GM21529 (cell line): ENCODE data around the gene ZNF26.
A peak's percentile ranks its signal among the peaks of the same experiment; 100 is the strongest.
"Not testable (repeated sequence)": the region's sequence is repeated elsewhere in the genome, so short reads cannot be mapped to it uniquely, and the experiment has no call there.

Experiments used
- ATAC-seq: cut with Tn5 transposase; IDR thresholded peaks from one replicate; pipeline ENCODE4 v1.9.1; 2021; ENCODE audit not compliant: unreplicated experiment

The ZNF26 gene, protein sequence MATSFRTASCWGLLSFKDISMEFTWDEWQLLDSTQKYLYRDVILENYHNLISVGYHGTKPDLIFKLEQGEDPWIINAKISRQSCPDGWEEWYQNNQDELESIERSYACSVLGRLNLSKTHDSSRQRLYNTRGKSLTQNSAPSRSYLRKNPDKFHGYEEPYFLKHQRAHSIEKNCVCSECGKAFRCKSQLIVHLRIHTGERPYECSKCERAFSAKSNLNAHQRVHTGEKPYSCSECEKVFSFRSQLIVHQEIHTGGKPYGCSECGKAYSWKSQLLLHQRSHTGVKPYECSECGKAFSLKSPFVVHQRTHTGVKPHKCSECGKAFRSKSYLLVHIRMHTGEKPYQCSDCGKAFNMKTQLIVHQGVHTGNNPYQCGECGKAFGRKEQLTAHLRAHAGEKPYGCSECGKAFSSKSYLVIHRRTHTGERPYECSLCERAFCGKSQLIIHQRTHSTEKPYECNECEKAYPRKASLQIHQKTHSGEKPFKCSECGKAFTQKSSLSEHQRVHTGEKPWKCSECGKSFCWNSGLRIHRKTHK

DNA sequence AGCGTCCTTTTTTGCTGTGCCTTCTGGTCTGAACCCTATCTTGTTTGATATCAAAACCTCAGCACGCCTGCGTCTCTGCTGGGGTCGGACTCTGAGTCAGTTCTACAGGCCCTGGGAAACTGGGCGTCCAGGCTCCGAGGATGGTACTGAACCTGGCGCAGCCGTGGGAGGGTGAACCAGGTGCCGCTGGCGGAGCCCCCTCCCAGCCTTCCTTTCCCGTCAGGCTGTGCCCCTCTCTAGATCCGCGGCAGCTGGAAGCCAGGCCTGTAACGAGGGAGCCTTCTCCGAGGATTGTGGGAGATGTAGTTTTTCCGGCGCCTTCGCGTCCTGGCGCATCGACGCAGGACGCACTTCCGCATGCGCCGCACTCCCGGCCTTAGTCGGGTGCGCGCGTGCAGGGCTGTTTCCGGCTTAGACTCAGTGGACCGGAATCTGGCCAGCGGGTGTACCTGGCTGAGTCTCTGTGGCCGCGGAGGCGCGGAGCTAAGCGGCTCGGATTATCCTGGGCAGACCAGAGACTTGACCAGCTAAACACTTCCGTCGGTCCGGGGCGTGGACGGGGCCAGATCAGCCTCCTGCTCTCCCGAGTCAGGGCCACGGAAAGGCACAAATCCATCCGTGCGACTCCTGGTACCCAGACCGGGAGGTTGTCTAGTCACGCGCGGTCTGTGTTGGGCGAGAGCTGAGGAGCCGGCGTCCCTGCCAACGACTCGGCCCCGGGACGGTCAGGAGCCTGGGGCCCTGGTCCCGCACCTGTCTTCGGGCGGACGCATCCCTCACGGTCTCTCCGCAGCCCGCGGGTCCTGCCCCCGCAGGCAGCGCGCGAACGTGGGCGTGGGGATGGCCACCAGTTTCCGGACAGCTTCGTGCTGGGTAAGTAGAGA, at the start of gene ZNF26:
TSS of gene ZNF26 (plus strand) at position 367 of the 884 bp plus-strand sequence. CDS start at position 841, 474 bp downstream.
- peak; percentile 99 for ATAC-seq

DNA sequence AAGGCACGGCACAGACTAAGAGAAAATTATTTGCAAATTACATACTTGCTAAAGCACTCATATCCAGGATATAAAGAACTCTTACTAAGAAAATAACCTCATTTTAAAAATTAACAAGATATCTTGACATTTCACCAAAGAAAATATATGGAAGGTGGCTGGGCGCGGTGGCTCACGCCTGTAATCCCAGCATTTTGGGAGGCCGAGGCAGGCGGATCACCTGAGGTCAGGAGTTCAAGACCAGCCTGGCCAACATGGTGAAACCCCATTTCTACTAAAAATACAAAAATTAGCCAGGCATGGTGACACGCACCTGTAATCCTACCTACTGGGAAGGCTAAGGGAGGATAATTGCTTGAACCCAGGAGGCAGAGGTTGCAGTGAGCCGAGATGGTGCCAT, 49.2 kb upstream of the ZNF26 start:
- not testable (repeated sequence) for ATAC-seq

DNA sequence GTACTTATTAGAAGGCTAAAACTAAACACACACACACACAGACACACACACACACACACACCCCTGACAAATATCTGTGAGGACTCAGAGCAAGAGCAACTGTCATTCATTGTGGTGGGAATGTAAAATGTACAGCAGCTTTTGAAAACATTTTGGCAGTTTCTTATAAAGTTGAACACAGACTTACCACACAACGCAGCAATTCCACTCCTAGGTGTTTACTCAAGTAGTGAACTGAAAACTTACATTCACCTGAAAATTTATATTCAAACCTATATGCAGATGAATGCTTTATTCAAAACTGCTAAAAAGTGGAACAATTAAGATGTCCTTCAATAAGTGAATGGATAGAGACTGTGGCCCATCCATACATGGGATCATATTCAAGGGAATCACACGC, 48.7 kb upstream of the ZNF26 start:
- ATAC-seq: no peak

GRCh38 chr12:132938807-132939206, 47.4 kb upstream of the ZNF26 start:
- not testable (repeated sequence) for ATAC-seq

GRCh38 chr12:132940071-132940719, 46.0 kb upstream of the ZNF26 start:
- no peak for ATAC-seq

- ATAC-seq: no peak
Measured at GRCh38 chr12:132941336-132941954, 44.7 kb upstream of the ZNF26 start.

GRCh38 chr12:132942611-132943010, 43.6 kb upstream of the ZNF26 start:
- ATAC-seq: no peak

GRCh38 chr12:132945806-132946205, 40.4 kb upstream of the ZNF26 start:
- no peak for ATAC-seq

- no peak for ATAC-seq
Measured at GRCh38 chr12:132946246-132946820, 39.8 kb upstream of the ZNF26 start.

DNA sequence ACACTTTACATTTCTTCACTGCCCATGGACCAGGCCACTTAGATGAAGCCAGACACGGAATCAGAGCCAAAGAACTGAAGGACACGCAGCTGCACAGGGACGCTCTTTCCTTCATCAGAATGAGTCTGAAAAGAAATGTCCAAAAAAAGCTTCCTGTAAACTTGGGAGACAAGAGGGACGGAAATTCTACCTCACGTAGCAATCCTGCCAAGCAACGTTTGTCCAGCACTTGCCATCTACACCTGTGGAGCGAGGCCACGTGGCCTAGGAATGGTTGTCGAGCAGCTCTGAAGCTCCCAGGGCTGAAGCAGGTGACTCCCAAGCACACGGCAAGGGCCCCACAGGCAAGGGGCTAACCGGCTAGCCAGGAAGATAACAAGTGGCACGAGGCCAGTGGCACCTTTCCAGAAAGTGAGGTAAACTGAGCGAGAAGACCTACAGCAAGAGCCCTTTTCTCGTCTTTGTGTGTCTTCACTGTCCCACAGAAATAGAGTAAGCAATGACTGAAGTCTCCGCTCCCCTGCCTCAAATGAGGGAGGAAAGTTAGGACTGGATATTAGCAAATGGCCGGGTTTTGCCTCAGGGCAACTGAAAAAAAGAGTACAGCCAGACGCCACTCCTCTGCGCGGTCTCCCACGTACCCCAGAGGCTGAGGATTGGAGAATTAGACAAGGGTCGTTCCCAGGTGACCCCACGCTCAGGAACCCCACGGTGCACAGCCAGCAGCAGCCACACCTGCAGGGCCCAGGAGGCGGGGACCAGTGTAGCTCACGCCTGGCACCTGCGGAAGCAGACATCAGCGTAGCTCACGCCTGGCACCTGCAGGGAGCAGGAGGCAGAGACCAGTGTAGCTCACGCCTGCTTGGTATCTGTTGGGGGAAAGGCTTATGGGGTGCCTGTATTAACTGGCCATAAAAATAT, 37.8 kb upstream of the ZNF26 start:
- ATAC-seq: no peak

DNA sequence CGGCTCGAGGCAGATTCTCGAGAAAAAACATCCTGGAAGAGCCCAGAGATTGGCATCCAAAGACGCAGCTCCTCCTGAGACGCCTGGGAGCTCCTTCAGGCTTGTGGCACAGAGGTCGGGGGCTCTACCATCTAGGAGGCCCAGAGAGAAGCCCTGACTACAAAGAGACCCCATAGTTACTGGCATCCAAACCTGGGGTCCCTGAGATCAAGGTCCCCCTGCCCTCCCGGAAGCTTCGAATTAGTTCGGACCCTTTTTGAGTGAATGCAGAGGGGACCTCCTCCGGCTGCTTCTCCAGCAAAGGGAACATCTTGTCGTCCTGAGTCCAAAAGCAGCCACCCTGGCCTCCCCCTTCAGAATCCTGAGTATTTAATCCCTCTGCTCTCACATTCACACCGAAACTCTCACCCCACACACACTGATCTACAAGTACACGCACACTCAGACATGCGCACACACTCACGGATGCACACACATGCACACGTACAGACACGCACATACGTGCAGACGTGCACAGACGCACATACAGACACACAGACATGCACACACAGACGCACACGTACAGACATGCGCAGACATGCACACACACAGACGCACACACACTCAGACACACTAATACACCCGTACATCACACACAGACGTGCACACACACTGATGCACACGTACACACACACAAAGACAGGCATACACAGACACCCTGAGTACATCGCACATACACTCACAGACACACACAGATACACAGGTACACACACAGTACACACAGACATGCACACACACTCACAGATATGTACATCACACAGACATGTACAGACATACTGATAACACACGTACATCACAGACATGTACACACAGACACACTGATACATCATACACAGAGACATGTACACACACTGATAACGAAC, 36.0 kb upstream of the ZNF26 start:
- ATAC-seq: no peak

DNA sequence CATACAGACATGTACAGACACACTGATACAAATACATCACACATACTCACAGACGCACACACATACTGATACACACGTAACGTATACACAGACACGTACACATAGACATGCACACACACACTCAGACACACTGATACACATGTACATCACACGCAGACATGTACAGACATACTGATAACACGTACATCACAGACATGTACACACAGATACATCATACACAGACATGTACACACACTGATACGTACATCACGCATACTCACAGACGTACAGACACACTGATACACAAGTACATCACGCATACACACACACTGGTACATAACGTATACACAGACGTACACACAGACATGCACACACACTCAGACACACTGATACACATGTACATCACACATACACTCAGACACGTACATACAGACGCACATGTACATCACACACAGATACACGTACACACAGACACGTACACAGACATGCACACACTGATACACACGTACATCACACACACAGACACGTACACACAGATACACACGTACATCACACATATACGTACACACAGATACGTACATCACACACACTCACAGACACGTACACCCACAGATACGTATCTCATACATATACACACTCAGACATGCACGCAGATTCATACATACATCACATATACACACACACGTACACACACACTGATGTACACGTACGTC, 35.2 kb upstream of the ZNF26 start:
- ATAC-seq: no peak

DNA sequence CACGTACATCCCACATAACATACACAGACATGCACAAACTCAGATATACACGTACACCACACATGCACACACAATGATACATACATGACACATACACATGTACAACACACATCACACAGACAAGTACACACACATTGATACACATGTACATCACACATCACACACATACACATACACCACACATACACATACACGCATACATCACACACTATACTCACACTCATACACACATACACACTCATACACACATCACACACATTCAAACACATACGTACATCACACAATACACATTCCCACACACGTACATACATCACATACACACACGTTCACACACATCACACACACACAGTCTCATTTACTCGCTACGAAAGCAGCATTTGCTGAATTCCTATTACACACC, 34.5 kb upstream of the ZNF26 start:
- no peak for ATAC-seq

- no peak for ATAC-seq
Measured at GRCh38 chr12:132952371-132953162, 33.6 kb upstream of the ZNF26 start.

DNA sequence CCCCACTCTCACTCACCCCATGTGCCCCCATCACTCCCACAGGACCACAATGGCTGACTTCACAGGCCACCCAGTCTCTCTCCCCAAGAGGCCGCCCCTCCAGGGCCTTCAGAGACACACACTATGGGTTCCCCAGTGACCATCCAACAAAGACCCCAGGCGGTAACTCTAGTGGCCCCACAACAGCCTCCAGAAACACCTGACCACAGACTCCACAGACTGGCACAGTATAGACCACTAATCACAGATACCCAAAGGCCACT, 33.1 kb upstream of the ZNF26 start:
- ATAC-seq: no peak

GRCh38 chr12:132953771-132954170, 32.4 kb upstream of the ZNF26 start:
- no peak for ATAC-seq

DNA sequence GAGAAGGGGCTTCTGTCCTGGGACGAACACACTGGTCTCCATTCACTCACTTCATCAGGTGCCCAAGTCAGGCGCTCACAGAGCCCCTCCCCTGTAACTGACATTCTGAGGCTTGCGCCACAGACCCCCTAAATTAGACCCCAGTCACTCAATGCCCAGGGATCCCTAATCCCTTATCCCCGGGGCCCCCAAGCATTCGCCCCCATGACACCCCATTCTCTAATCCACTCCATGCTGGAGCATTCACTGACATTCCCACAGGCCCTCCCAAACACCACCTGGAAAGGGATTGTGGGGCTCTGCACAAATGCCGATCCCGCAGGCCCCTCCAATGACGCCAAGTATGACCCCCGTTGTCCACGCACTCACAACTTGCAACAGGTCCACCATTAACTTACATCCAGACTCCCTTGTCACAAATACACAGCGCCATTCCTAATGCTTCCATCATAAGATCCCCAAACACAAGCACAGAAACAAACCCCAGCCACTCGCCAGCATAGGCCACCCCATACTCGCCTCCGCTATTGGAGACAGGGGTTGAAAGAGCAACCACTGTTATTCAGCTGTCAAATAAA, 31.6 kb upstream of the ZNF26 start:
- no peak for ATAC-seq
